Duodenal mucosa (tissue), 2 donors: ENCODE measurements around the gene XPR1.
"Not testable (repeated sequence)": the region's sequence is repeated elsewhere in the genome, so short reads cannot be mapped to it uniquely, and the experiment has no call there.

Experiments
- H3K27ac ChIP-seq: one replicate; pipeline ENCODE4 v1.7.0; 2013; ENCODE audit warnings: low read depth, low read length
- H3K27me3 ChIP-seq, 2 donors: one replicate each; pipeline ENCODE4 v1.7.0; 2013; ENCODE audit warnings: low read length in 2 of 2, control low read depth in 1 of 2; ENCODE audit not compliant: insufficient read depth in 2 of 2, control insufficient read depth in 1 of 2
- H3K36me3 ChIP-seq, 2 donors: one replicate each; pipeline ENCODE4 v1.7.0; 2013; ENCODE audit warnings: low read length in 2 of 2, control low read depth in 1 of 2; ENCODE audit not compliant: insufficient read depth in 2 of 2, control insufficient read depth in 1 of 2
- H3K4me1 ChIP-seq, 2 donors: one replicate each; pipeline ENCODE4 v1.7.0; 2013; ENCODE audit warnings: low read length in 2 of 2, control low read depth in 1 of 2; ENCODE audit not compliant: insufficient read depth in 2 of 2, control insufficient read depth in 1 of 2
- H3K4me3 ChIP-seq, 2 donors: one replicate each; pipeline ENCODE4 v1.7.0; 2013; ENCODE audit warnings: low read length in 2 of 2, low read depth in 1 of 2
- H3K9ac ChIP-seq, 2 donors: one replicate each; pipeline ENCODE4 v1.7.0; 2013; ENCODE audit warnings: low read length in 2 of 2, low read depth in 1 of 2
- H3K9me3 ChIP-seq, 2 donors: one replicate each; pipeline ENCODE4 v1.7.0; 2013; ENCODE audit warnings: low read length in 2 of 2, control low read depth in 1 of 2; ENCODE audit not compliant: control insufficient read depth in 1 of 2

XPR1 gene

GRCh38 chr1:180842052-180842451, 210.2 kb downstream of the XPR1 start:
- H3K27ac ChIP-seq, result no peak overlapping the region
- H3K9ac ChIP-seq, result no peak overlapping the region

DNA sequence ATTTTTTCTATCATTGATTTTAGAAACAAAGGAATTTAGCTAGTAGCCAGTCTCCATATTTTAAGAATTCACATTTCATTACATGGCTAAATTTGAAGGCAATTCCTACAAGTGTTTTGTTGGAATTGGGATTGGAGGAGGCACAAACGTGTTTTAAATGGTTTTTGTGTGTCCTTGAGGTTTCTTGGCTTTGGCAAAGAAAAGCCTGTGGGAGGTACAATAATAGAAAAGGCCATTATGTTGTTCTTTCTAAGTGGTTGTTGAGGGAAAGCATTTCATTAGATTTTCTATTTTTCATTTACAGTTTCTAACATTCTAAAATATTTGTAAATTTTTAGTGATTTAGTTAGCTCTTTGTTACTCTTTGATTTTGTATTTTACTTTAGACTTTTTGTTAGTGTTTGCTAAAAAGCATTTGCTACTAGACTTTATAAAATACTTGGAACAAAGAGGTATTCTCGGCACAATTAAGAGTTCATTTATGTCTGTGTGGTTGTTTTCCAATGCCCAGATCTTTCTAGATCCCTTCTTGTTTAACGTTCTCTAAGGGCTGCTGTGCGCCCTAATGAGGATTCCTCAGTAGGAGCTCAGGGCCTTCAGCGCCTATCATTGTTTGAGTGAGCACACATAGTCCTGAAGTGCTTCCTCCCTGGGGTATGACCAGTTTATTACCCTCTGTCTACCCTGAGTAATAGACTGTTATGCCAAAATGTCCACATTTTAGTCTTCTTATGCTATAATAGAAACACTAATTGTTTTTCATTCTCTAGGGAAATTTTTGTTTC, 210.9 kb downstream of the XPR1 start:
- no peak overlapping the region for H3K27ac ChIP-seq

More at GRCh38 chr1:180842052-180842451, 210.2 kb downstream of the XPR1 start:
- Histone ChIP-seq H3K36me3 (no peaks in the 10 kb centered on the region), H3K9me3 (no peaks in the 10 kb centered on the region), H3K4me3 (no peak overlapping the region), H3K4me1 (no peaks in the 10 kb centered on the region), H3K27me3 (no peaks in the 10 kb centered on the region)

GRCh38 chr1:180845352-180845751, 213.5 kb downstream of the XPR1 start:
- H3K27me3 ChIP-seq, result no peaks in the 10 kb centered on the region

More for the DNA sequence above, 210.9 kb downstream of the XPR1 start:
- Histone ChIP-seq H3K9me3 (no peaks in the 10 kb centered on the region), H3K36me3 (no peaks in the 10 kb centered on the region), H3K27me3 (no peaks in the 10 kb centered on the region), H3K4me1 (no peaks in the 10 kb centered on the region), H3K9ac (no peak overlapping the region), H3K4me3 (no peak overlapping the region)

GRCh38 chr1:180848191-180848590, 216.4 kb downstream of the XPR1 start:
- H3K4me3 ChIP-seq, result no peak overlapping the region
- no peaks in the 10 kb centered on the region for H3K36me3 ChIP-seq
- H3K9me3 ChIP-seq, result no peaks in the 10 kb centered on the region
- no peaks in the 10 kb centered on the region for H3K27me3 ChIP-seq
- no peak overlapping the region for H3K9ac ChIP-seq
- no peak overlapping the region for H3K27ac ChIP-seq
- H3K4me1 ChIP-seq, result no peaks in the 10 kb centered on the region

More at GRCh38 chr1:180845352-180845751, 213.5 kb downstream of the XPR1 start:
- H3K27ac ChIP-seq, result no peak overlapping the region
- H3K4me1 ChIP-seq, result no peaks in the 10 kb centered on the region
- H3K9me3 ChIP-seq, result no peaks in the 10 kb centered on the region
- no peak overlapping the region for H3K9ac ChIP-seq
- H3K36me3 ChIP-seq, result no peaks in the 10 kb centered on the region
- H3K4me3 ChIP-seq, result no peak overlapping the region

DNA sequence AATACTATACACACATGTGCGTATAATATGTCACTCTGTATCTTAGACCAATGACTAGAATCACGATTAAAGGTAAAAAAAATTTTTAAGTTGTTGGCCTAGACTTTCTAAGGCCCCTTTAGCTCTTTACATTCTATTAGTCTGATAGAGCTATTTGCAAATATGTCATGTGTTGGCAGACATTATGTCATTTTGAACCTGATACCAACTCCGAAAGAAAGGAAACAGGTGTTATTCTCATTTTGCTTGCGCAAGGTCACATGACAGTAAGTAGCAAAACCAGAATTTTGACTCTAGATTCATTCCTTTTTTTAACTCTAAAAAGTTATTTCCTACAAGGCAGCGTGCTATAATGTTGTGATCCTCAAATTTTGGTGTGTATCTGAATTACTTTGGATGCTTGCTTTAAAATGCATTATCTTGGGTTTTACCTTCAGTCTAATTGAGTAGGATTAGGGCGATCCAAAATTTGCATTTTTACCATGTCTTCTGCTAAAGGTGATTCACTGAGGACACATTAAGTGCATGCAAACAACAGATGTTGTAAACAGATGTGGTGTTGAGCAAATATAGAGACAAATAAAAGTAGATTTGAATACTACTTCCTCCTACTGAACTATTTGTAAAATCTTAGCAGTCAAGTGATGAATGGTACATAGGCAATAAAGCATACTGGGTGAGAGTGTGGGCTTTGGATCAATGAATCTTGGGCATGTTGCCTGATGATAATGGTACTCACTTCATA, 217.4 kb downstream of the XPR1 start:
- Histone ChIP-seq H3K27ac (no peak overlapping the region), H3K9me3 (no peaks in the 10 kb centered on the region)

GRCh38 chr1:180851995-180852887, 220.4 kb downstream of the XPR1 start:
- H3K27ac ChIP-seq, result no peak overlapping the region
- no peak overlapping the region for H3K4me3 ChIP-seq
- no peak overlapping the region for H3K9ac ChIP-seq
- no peaks in the 10 kb centered on the region for H3K9me3 ChIP-seq
- H3K27me3 ChIP-seq, result no peaks in the 10 kb centered on the region
- H3K36me3 ChIP-seq, result no peaks in the 10 kb centered on the region
- H3K4me1 ChIP-seq, result no peaks in the 10 kb centered on the region

More for the DNA sequence above, 217.4 kb downstream of the XPR1 start:
- Histone ChIP-seq H3K36me3 (no peaks in the 10 kb centered on the region), H3K4me1 (no peaks in the 10 kb centered on the region), H3K27me3 (no peaks in the 10 kb centered on the region), H3K9ac (no peak overlapping the region), H3K4me3 (no peak overlapping the region)

DNA sequence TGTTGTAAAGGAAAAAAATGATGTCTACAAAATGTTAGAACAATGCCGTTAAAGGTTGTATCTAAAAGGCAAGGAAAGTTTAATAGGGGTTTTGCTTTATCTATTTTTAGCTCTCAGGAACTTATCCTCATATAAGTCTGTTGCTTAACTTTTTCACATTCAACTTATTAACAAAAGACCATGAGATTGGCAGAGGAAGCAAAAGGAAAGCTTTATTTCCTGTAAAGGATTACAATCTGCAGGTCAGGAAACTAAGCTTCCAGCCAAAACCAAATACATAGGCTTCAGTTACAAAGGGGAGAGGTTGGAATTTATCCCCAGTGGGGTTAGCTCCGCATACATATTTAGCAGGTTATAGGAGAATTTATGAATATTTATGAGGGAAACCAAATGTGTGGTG, 222.2 kb downstream of the XPR1 start:
- H3K9ac ChIP-seq, result no peak overlapping the region
- H3K27ac ChIP-seq, result no peak overlapping the region
- no peaks in the 10 kb centered on the region for H3K4me1 ChIP-seq
- no peaks in the 10 kb centered on the region for H3K27me3 ChIP-seq
- no peaks in the 10 kb centered on the region for H3K9me3 ChIP-seq
- no peaks in the 10 kb centered on the region for H3K36me3 ChIP-seq
- H3K4me3 ChIP-seq, result no peak overlapping the region

DNA sequence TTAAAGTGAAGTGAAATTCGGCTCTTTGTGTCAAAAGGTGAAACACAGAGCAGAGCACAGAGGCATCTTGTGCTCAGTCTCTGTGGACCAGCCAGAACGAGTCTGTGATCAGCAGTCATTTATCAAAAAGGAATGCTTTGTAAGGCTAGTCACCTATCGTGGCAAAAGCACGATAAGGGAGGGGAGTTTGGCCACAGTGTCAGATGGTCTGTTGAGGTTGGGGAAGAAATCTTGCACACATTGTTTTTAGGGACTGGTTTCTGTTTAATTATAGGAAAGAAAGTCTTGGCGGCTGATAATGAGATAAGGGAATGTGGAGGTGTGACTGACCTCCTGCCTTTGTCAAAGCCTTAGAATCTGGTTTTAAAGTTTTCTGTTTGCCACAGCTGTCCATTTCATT, 222.6 kb downstream of the XPR1 start:
- H3K27ac ChIP-seq, result no peak overlapping the region
- H3K9ac ChIP-seq, result no peak overlapping the region
- no peak overlapping the region for H3K4me3 ChIP-seq
- H3K36me3 ChIP-seq, result no peaks in the 10 kb centered on the region
- H3K9me3 ChIP-seq, result no peaks in the 10 kb centered on the region
- no peaks in the 10 kb centered on the region for H3K4me1 ChIP-seq
- no peaks in the 10 kb centered on the region for H3K27me3 ChIP-seq

- not testable (repeated sequence) for H3K9me3 ChIP-seq, H3K27me3 ChIP-seq, H3K36me3 ChIP-seq, H3K27ac ChIP-seq, H3K4me3 ChIP-seq, H3K9ac ChIP-seq, H3K4me1 ChIP-seq
Observed at GRCh38 chr1:180857947-180858725, 226.3 kb downstream of the XPR1 start.
